Amniotic epithelial cell (primary cell): ENCODE results near the gene TPSG1.

ENCODE experiments used
- DNase-seq: peaks from one replicate; pipeline ENCODE4 v3.0.0-alpha.2; 2010; ENCODE audit warnings: low read depth

The TPSG1 gene

GRCh38 chr16:1176280-1176897 lies 48.7 kb downstream of the TPSG1 start:
- no peak for DNase-seq

GRCh38 chr16:1175566-1176279 lies 49.3 kb downstream of the TPSG1 start:
- peak; percentile 26 for DNase-seq

- no peak for DNase-seq
Measured at GRCh38 chr16:1174477-1175357, 50.4 kb downstream of the TPSG1 start.

GRCh38 chr16:1173788-1174451 lies 51.1 kb downstream of the TPSG1 start:
- DNase-seq: no peak

GRCh38 chr16:1172651-1173050 lies 52.4 kb downstream of the TPSG1 start:
- DNase-seq: no peak

GRCh38 chr16:1171854-1172428 lies 53.1 kb downstream of the TPSG1 start:
- DNase-seq: no peak
